Thyroid gland (tissue), 4 donors: ENCODE data around the gene ATG13. TPM values are rescaled to one million over a fixed set of nuclear protein-coding genes. Genes with fewer than 3 reads are reported as not detected.
A peak's percentile ranks its signal among the peaks of the same experiment; 100 is the strongest.
"Not testable (repeated sequence)": the region's sequence is repeated elsewhere in the genome, so short reads cannot be mapped to it uniquely, and the experiment has no call there.

Experiments
- DNase-seq, 2 donors: peaks; one replicate each; pipeline ENCODE4 v3.0.0-alpha.2; 2019
- H3K27ac ChIP-seq, 3 donors: fragments of 200-600 bp; sonication (generic); 1 replicate in 2 of 3; 2 replicates in 1 of 3; pipeline ENCODE4 v1.5.1; 2016 to 2019; ENCODE audit warnings: mild to moderate bottlenecking in 1 of 3, moderate library complexity in 1 of 3
- H3K27me3 ChIP-seq: fragments of 200-600 bp; sonication (generic); one replicate; pipeline ENCODE4 v1.5.1; 2019
- H3K36me3 ChIP-seq, 2 donors: fragments of 200-600 bp; sonication (generic); one replicate each; pipeline ENCODE4 v1.5.1; 2016 to 2019
- H3K4me1 ChIP-seq, 2 donors: fragments of 200-600 bp; sonication (generic); one replicate each; pipeline ENCODE4 v1.5.1; 2017 to 2019
- H3K4me3 ChIP-seq, 3 donors: fragments of 200-600 bp; sonication (generic); replicated peaks in 1 of 3; 1 replicate in 2 of 3; 2 replicates in 1 of 3; pipeline ENCODE4 v1.5.1; 2016; ENCODE audit warnings: mild to moderate bottlenecking in 1 of 3
- H3K9me3 ChIP-seq: fragments of 200-600 bp; sonication (generic); one replicate; pipeline ENCODE4 v1.5.1; 2017
- CTCF ChIP-seq, 6 experiments: fragments of 200-600 bp in 3 of 6; fragments of 450-650 bp in 3 of 6; sonication (generic) in 3 of 6; IDR thresholded peaks; one replicate each; pipeline ENCODE4 v1.5.1; 2016 to 2019; ENCODE audit warnings: antibody characterized with exemption in 6 of 6, mild to moderate bottlenecking in 2 of 6, inconsistent platforms in 1 of 6, moderate library complexity in 1 of 6
- POLR2A ChIP-seq, 2 donors: fragments of 450-650 bp; IDR thresholded peaks; one replicate each; pipeline ENCODE4 v1.6.1; 2017; ENCODE audit warnings: antibody characterized with exemption in 2 of 2, mild to moderate bottlenecking in 2 of 2, moderate library complexity in 1 of 2
- WGBS, 2 donors: methylation state at CpG; one replicate each; pipeline ENCODE4 v1.1.5; 2017; 5-methylcytosine and 5-hydroxymethylcytosine counted together
- intact Hi-C: fragments of 100-400 bp; cut with DNase I; formaldehyde crosslinking; loops from one replicate; pipeline ENCODE4 v1.15.1; 2023
- total RNA-seq, 4 donors: library from RNA; depleted of rRNA; stranded (reverse); fragments of >200 nt; gene quantifications; one replicate each; pipeline ENCODE4 v1.2.3, GENCODE V29; 2016

Gene ATG13
- total RNA-seq, 4 donors from 2014 or later = 85.7 to 148 (median 113) TPM

GRCh38 chr11:46668480-46669085 lies 51.2 kb downstream of the ATG13 start:
- Histone ChIP-seq H3K27me3 (no peaks in the 10 kb centered on the region), H3K4me3 (no peak overlapping the region), H3K27ac (peak overlapping the region in 1 of 3 donors; percentile 73), H3K9me3 (no peaks in the 10 kb centered on the region), H3K4me1 (peaks cover 21 to 39% of the 10 kb centered on the region in 2 donors), H3K36me3 (peaks cover 46% of the 10 kb centered on the region in 2 donors)
- DNase-seq = no peak
- intact Hi-C loops = no loop called here
- WGBS, 2 donors = 92% methylated on average over 12 of the region's 12 CpGs
- TF ChIP-seq CTCF (IDR thresholded peaks at IDR 0.05) = no peak
- no peak for TF ChIP-seq POLR2A (IDR thresholded peaks at IDR 0.05)

GRCh38 chr11:46669711-46670139 lies 52.4 kb downstream of the ATG13 start:
- Histone ChIP-seq H3K36me3 (peaks cover 46 to 49% of the 10 kb centered on the region in 2 donors), H3K27ac (no peak overlapping the region), H3K27me3 (no peaks in the 10 kb centered on the region), H3K9me3 (no peaks in the 10 kb centered on the region), H3K4me1 (peaks cover 31 to 51% of the 10 kb centered on the region in 2 donors), H3K4me3 (no peak overlapping the region)
- 83 to 92% methylated on average over 3 of the region's 3 CpGs for WGBS, 2 donors
- DNase-seq = no peak
- intact Hi-C loops = no loop called here
- TF ChIP-seq POLR2A (IDR thresholded peaks at IDR 0.05) = no peak
- no peak for TF ChIP-seq CTCF (IDR thresholded peaks at IDR 0.05)

GRCh38 chr11:46670521-46670920 lies 53.2 kb downstream of the ATG13 start:
- H3K27me3 ChIP-seq, H3K9me3 ChIP-seq, H3K4me3 ChIP-seq, intact Hi-C loops, DNase-seq, H3K27ac ChIP-seq: not testable (repeated sequence)
- Histone ChIP-seq H3K4me1 (peaks cover 39 to 59% of the 10 kb centered on the region in 2 donors), H3K36me3 (peaks cover 40 to 45% of the 10 kb centered on the region in 2 donors)
- WGBS, 2 donors = 96 to 97% methylated on average over 3 of the region's 3 CpGs

GRCh38 chr11:46671958-46672315 lies 54.6 kb downstream of the ATG13 start:
- Histone ChIP-seq H3K4me1 (peaks cover 37 to 63% of the 10 kb centered on the region in 2 donors), H3K36me3 (peaks cover 38 to 44% of the 10 kb centered on the region in 2 donors), H3K27ac (peak overlapping the region; percentile 55 to 60 (median 57)), H3K4me3 (no peak overlapping the region), H3K27me3 (no peaks in the 10 kb centered on the region), H3K9me3 (no peaks in the 10 kb centered on the region)
- TF ChIP-seq POLR2A (IDR thresholded peaks at IDR 0.05) = no peak
- TF ChIP-seq CTCF (IDR thresholded peaks at IDR 0.05) = no peak
- intact Hi-C loops = no loop called here
- DNase-seq = peak; percentile 86 to 89
- 33 to 53% methylated on average over 8 to 10 of the region's 10 CpGs for WGBS, 2 donors

GRCh38 chr11:46672381-46672839 lies 55.1 kb downstream of the ATG13 start:
- Histone ChIP-seq H3K27ac (peak overlapping the region; percentile 27 to 60 (median 57)), H3K36me3 (peaks cover 40 to 44% of the 10 kb centered on the region in 2 donors), H3K9me3 (no peaks in the 10 kb centered on the region), H3K27me3 (no peaks in the 10 kb centered on the region), H3K4me1 (peaks cover 33 to 59% of the 10 kb centered on the region in 2 donors), H3K4me3 (no peak overlapping the region)
- TF ChIP-seq CTCF (IDR thresholded peaks at IDR 0.05) (no peak), POLR2A (IDR thresholded peaks at IDR 0.05) (no peak)
- WGBS, 2 donors = 50 to 52% methylated on average over 3 to 4 of the region's 7 CpGs
- intact Hi-C loops = no loop called here
- DNase-seq = no peak
